GM12873 (cell line): ENCODE data around the gene CD300H.

ENCODE experiments used
- CTCF ChIP-seq: IDR thresholded peaks from 2 replicates; pipeline ENCODE4 v1.5.1; 2012; ENCODE audit warnings: low read depth, mild to moderate bottlenecking, moderate library complexity, low read length, control low read depth; ENCODE audit not compliant: insufficient read depth; ENCODE audit errors: missing control alignments

The CD300H gene

GRCh38 chr17:74542727-74543383 lies 24.5 kb downstream of the CD300H start:
- TF ChIP-seq CTCF, result no peak

GRCh38 chr17:74542166-74542565 lies 25.1 kb downstream of the CD300H start:
- no peak for TF ChIP-seq CTCF

GRCh38 chr17:74541176-74542111 lies 25.9 kb downstream of the CD300H start:
- TF ChIP-seq CTCF, result no peak

- TF ChIP-seq CTCF, result no peak
Observed at GRCh38 chr17:74539281-74539820, 28.0 kb downstream of the CD300H start.

- TF ChIP-seq CTCF, result no peak
Observed at GRCh38 chr17:74536890-74537289, 30.4 kb downstream of the CD300H start.

GRCh38 chr17:74532115-74532514 lies 35.2 kb downstream of the CD300H start:
- TF ChIP-seq CTCF, result no peak

GRCh38 chr17:74531231-74531761 lies 36.0 kb downstream of the CD300H start, which contains the start of gene CD300LB:
TSS of gene CD300LB (minus strand) at chr17:74531475. CDS start at chr17:74531350, 125 bp downstream.
- TF ChIP-seq CTCF, result no peak
